Aortic smooth muscle cell (primary cell): ENCODE data around the gene SMCO4. TPM values are rescaled to one million over a fixed set of nuclear protein-coding genes. Genes with fewer than 3 reads are reported as not detected.

ENCODE experiments used
- total RNA-seq: library from RNA; depleted of rRNA; stranded (reverse); fragments of >200 nt; gene quantifications from 2 replicates; pipeline ENCODE4 v1.2.3, GENCODE V29; 2014

SMCO4 gene, protein sequence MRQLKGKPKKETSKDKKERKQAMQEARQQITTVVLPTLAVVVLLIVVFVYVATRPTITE
- 8.5 and 9.3 TPM in 2 replicates for total RNA-seq

DNA sequence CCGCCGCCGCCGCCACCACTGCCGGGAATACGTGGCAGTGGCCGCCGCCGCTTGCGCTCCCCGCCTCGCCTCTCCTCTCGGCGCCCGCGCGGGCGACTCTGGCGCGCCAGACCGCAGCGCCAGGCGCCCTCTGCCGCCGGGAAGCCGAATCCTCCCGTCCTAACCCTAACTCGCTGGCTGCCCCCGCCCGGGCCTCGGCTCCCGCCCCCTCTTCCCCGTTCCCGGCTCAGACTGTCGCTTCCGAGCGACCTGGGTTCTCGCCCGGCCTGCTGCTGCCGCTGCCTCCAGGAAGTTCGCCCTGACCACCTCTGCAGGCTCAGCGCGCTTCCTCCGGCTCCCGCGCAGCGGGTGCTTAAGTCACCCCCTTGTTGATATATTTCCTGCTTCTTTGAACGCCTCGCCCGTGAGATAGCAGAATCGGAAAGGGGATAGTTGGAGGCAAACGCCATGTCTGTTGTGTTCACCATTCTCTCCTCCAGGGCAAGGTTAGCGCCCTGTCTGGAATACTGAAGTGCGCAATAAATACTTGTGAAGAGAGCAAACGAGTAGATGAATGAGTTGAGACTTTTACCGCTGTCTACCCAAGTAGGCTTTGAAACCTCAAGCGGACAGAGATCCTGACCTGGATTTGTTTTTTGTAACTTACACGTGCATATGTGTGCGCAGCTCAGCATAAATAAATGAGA lies at the start of gene SMCO4:
SMCO4 (minus strand) TSS at position 100 of the 686 bp plus-strand sequence. CDS start 64,202 bp downstream, outside the sequence.

Other genes starting within 250 kb of the SMCO4 start
- not detected in 2 replicates for gene DEUP1, start 212.6 kb downstream of the SMCO4 start, total RNA-seq
- 15.6 and 17.2 TPM in 2 replicates for gene CEP295, start 118.3 kb upstream of the SMCO4 start, total RNA-seq
- gene TAF1D, start 198.1 kb upstream of the SMCO4 start, total RNA-seq, result 95.3 and 98.0 TPM in 2 replicates
- gene C11orf54, start 198.3 kb upstream of the SMCO4 start, total RNA-seq, result 18.8 and 24.7 TPM in 2 replicates
- gene MED17, start 240.9 kb upstream of the SMCO4 start, total RNA-seq, result 20.0 and 22.7 TPM in 2 replicates